Sigmoid colon (tissue), 7 donors: ENCODE results near the gene AEN. TPM values are rescaled to one million over a fixed set of nuclear protein-coding genes. Genes with fewer than 3 reads are reported as not detected.

Experiments
- DNase-seq: peaks from one replicate; pipeline ENCODE4 v3.0.0-alpha.2; 2019
- H3K27ac ChIP-seq, 4 donors: fragments of 200-600 bp; sonication (generic); one replicate each; pipeline ENCODE4 v1.5.1; 2016 to 2019; ENCODE audit warnings: mild to moderate bottlenecking in 1 of 4
- H3K27me3 ChIP-seq, 3 donors: fragments of 200-600 bp; sonication (generic); one replicate each; pipeline ENCODE4 v1.5.1; 2019; ENCODE audit warnings: mild to moderate bottlenecking in 1 of 3
- H3K36me3 ChIP-seq, 4 donors: fragments of 200-600 bp; sonication (generic); one replicate each; pipeline ENCODE4 v1.5.1; 2016 to 2019
- H3K4me1 ChIP-seq, 4 donors: fragments of 200-600 bp; sonication (generic); one replicate each; pipeline ENCODE4 v1.5.1; 2017 to 2019
- H3K4me3 ChIP-seq, 4 donors: fragments of 200-600 bp; sonication (generic); one replicate each; pipeline ENCODE4 v1.5.1; 2017 to 2019; ENCODE audit warnings: mild to moderate bottlenecking in 2 of 4, moderate library complexity in 1 of 4
- H3K9me3 ChIP-seq, 4 donors: fragments of 200-600 bp in 3 of 4; sonication (generic) in 3 of 4; one replicate each; pipeline versions ENCODE4 v1.5.1 to v1.6.1; 2013 to 2019
- CTCF ChIP-seq, 4 experiments: fragments of 450-650 bp in 3 of 4; fragments of 200-600 bp in 1 of 4; IDR thresholded peaks; one replicate each; pipeline ENCODE4 v1.5.1; 2016 to 2019; ENCODE audit warnings: antibody characterized with exemption in 4 of 4, mild to moderate bottlenecking in 3 of 4, moderate library complexity in 2 of 4
- EP300 ChIP-seq, 4 donors: sonication (generic); formaldehyde crosslinking; IDR thresholded peaks; one replicate each; pipeline ENCODE4 v1.6.1; 2017; ENCODE audit warnings: antibody characterized with exemption in 4 of 4
- POLR2A ChIP-seq, 2 donors: fragments of 450-650 bp; IDR thresholded peaks; one replicate each; pipeline ENCODE4 v1.6.1; 2016; ENCODE audit warnings: antibody characterized with exemption in 2 of 2, mild to moderate bottlenecking in 2 of 2, moderate library complexity in 2 of 2
- POLR2AphosphoS5 ChIP-seq, 4 donors: sonication (generic); formaldehyde crosslinking; IDR thresholded peaks; one replicate each; pipeline ENCODE4 v1.6.1; 2017; ENCODE audit warnings: antibody characterized with exemption in 4 of 4
- WGBS, 2 donors: extraction: QIAGEN DNeasy Blood & Tissue Kit; methylation state at CpG; one replicate each; pipeline ENCODE4 v1.1.7; 2013; 5-methylcytosine and 5-hydroxymethylcytosine counted together
- intact Hi-C: fragments of 100-400 bp; cut with DNase I; formaldehyde crosslinking; loops from one replicate; pipeline ENCODE4 v1.15.1; 2023
- polyA plus RNA-seq, 3 donors: library from polyadenylated mRNA; stranded (reverse); fragments of 200-250 nt; gene quantifications; one replicate each; pipeline ENCODE4 v1.2.3, GENCODE V29; 2013
- total RNA-seq, 4 donors: library from RNA; depleted of rRNA; stranded (reverse); fragments of >200 nt; gene quantifications; one replicate each; pipeline ENCODE4 v1.1.0, GENCODE V29; 2016
- donor health status: healthy with polysubstance abuse.
- donor health status: Bipolar disorder and iron deficiency.
- donor health status: healthy.

AEN gene
- total and polyA plus RNA-seq, 7 donors: 4.2 to 19.7 (median 8.8) TPM

- H3K27ac ChIP-seq: no peak overlapping the region
- peaks cover 0 to 22% (median 16%) of the 10 kb centered on the region in 4 donors for H3K4me1 ChIP-seq
- TF ChIP-seq POLR2AphosphoS5 (IDR thresholded peaks at IDR 0.05): no peak
- no peak for TF ChIP-seq POLR2A (IDR thresholded peaks at IDR 0.05)
- no peaks in the 10 kb centered on the region for H3K9me3 ChIP-seq
- intact Hi-C loops: no loop called here
- 75 to 81% methylated on average over 1 of the region's 1 CpG for WGBS, 2 donors
- peaks cover 16 to 55% (median 45%) of the 10 kb centered on the region in 3 donors for H3K27me3 ChIP-seq
- H3K36me3 ChIP-seq: no peaks in the 10 kb centered on the region
- no peak for DNase-seq
- H3K4me3 ChIP-seq: no peak overlapping the region
These were observed 13.2 kb upstream of the AEN start for GRCh38 chr15:88607951-88608350.

- Histone ChIP-seq H3K27me3 (peaks cover 16 to 47% (median 44%) of the 10 kb centered on the region in 3 donors), H3K4me3 (no peak overlapping the region), H3K9me3 (no peaks in the 10 kb centered on the region), H3K4me1 (peaks cover 0 to 22% (median 16%) of the 10 kb centered on the region in 4 donors), H3K27ac (no peak overlapping the region), H3K36me3 (no peaks in the 10 kb centered on the region)
- no peak for TF ChIP-seq POLR2A (IDR thresholded peaks at IDR 0.05)
- no peak for TF ChIP-seq CTCF (IDR thresholded peaks at IDR 0.05)
- TF ChIP-seq EP300 (IDR thresholded peaks at IDR 0.05): no peak
- TF ChIP-seq POLR2AphosphoS5 (IDR thresholded peaks at IDR 0.05): no peak
- DNase-seq: no peak
- 60 to 64% methylated on average over 4 of the region's 4 CpGs for WGBS, 2 donors
- intact Hi-C loops: no loop called here
These were observed 12.4 kb upstream of the AEN start for GRCh38 chr15:88608607-88609181.

- 75 to 82% methylated on average over 4 of the region's 4 CpGs for WGBS, 2 donors
- Histone ChIP-seq H3K36me3 (no peaks in the 10 kb centered on the region), H3K4me3 (no peak overlapping the region), H3K9me3 (no peaks in the 10 kb centered on the region), H3K4me1 (peaks cover 0 to 16% (median 13%) of the 10 kb centered on the region in 4 donors), H3K27ac (no peak overlapping the region), H3K27me3 (peaks cover 10 to 39% (median 35%) of the 10 kb centered on the region in 3 donors)
- DNase-seq: no peak
- intact Hi-C loops: no loop called here
- no peak for TF ChIP-seq CTCF (IDR thresholded peaks at IDR 0.05)
- no peak for TF ChIP-seq POLR2A (IDR thresholded peaks at IDR 0.05)
- TF ChIP-seq POLR2AphosphoS5 (IDR thresholded peaks at IDR 0.05): no peak
- no peak for TF ChIP-seq EP300 (IDR thresholded peaks at IDR 0.05)
These were observed 11.6 kb upstream of the AEN start for GRCh38 chr15:88609344-88610090.

- TF ChIP-seq POLR2A (IDR thresholded peaks at IDR 0.05): no peak
- TF ChIP-seq POLR2AphosphoS5 (IDR thresholded peaks at IDR 0.05): no peak
- H3K27me3 ChIP-seq: peaks cover 0 to 27% (median 23%) of the 10 kb centered on the region in 3 donors
- intact Hi-C loops: no loop called here
- DNase-seq: no peak
- H3K4me3 ChIP-seq: no peak overlapping the region
- WGBS, 2 donors: 23 to 51% methylated on average over 4 of the region's 4 CpGs
- no peaks in the 10 kb centered on the region for H3K9me3 ChIP-seq
- peaks cover 0 to 4% (median 1%) of the 10 kb centered on the region in 4 donors for H3K4me1 ChIP-seq
- H3K27ac ChIP-seq: no peak overlapping the region
- no peaks in the 10 kb centered on the region for H3K36me3 ChIP-seq
These were observed 10.4 kb upstream of the AEN start for GRCh38 chr15:88610701-88611231.

GRCh38 chr15:88612186-88612796 lies 8.8 kb upstream of the AEN start:
- peaks cover 0 to 11% (median 8%) of the 10 kb centered on the region in 3 donors for H3K27me3 ChIP-seq
- no peak overlapping the region for H3K4me3 ChIP-seq
- no peak for DNase-seq

More at GRCh38 chr15:88612186-88612796, 8.8 kb upstream of the AEN start:
- TF ChIP-seq POLR2AphosphoS5 (IDR thresholded peaks at IDR 0.05) (no peak), CTCF (IDR thresholded peaks at IDR 0.05) (no peak), POLR2A (IDR thresholded peaks at IDR 0.05) (no peak), EP300 (IDR thresholded peaks at IDR 0.05) (no peak)
- Histone ChIP-seq H3K9me3 (no peaks in the 10 kb centered on the region), H3K36me3 (no peaks in the 10 kb centered on the region), H3K4me1 (no peaks in the 10 kb centered on the region), H3K27ac (no peak overlapping the region)
- intact Hi-C loops: no loop called here
- 68 to 77% methylated on average over 7 of the region's 7 CpGs for WGBS, 2 donors
